GM12878 (cell line): ENCODE results near the gene N4BP3. TPM values are rescaled to one million over a fixed set of nuclear protein-coding genes. Genes with fewer than 3 reads are reported as not detected.
A peak's percentile ranks its signal among the peaks of the same experiment; 100 is the strongest.

ENCODE experiments used
- ATAC-seq: fragments of 200-7000 bp; cut with Tn5 transposase; 3 replicates; pipeline ENCODE4 v1.9.1; 2020; ENCODE audit warnings: mild to moderate bottlenecking, moderate library complexity
- BruUV-seq: library from RNA; stranded (reverse); fragments of 400-500 nt; replicated peaks from 2 replicates; lab custom pipeline; 2021; lab: Mats Ljungman, UMichigan
- CTCF ChIA-PET: fragments of 300-600 bp; sonication (Branson Sonifier 250); formaldehyde crosslinking; extraction: SDS; loops from one replicate; lab custom pipeline; 2021; ENCODE audit warnings: inconsistent platforms; lab: Yijun Ruan, JAX
- POLR2A ChIA-PET: fragments of 350-600 bp; formaldehyde crosslinking; extraction: SDS; loops from one replicate; lab custom pipeline; 2021; ENCODE audit warnings: inconsistent platforms; lab: Charles Lee
- RAD21 ChIA-PET: fragments of 300-600 bp; sonication (Branson Sonifier 250); formaldehyde crosslinking; loops from one replicate; lab custom pipeline; 2023; ENCODE audit warnings: antibody characterized with exemption; ENCODE audit not compliant: unreplicated experiment; lab: Charles Lee
- SMC1A ChIA-PET: fragments of 300-600 bp; sonication (Branson Sonifier 250); formaldehyde crosslinking; loops from one replicate; lab custom pipeline; 2023; ENCODE audit not compliant: unreplicated experiment, uncharacterized antibody; lab: Charles Lee
- DNase-seq: peaks from one replicate; pipeline ENCODE4 v3.0.0-alpha.2; 2011; ENCODE audit warnings: low read depth, low spot score
- FAIRE-seq: peaks from 3 replicates; lab custom pipeline; 2011; peaks lifted over from hg19 to GRCh38; lab: Jason Lieb, UNC
- H2AFZ ChIP-seq: 2 replicates; pipeline ENCODE4 v1.6.0; 2011; ENCODE audit warnings: low read depth, low read length, control low read depth; ENCODE audit not compliant: control insufficient read depth
- H3K27ac ChIP-seq: 2 replicates; pipeline ENCODE4 v1.5.1; 2011; ENCODE audit warnings: control low read depth; ENCODE audit not compliant: control insufficient read depth, insufficient read depth
- H3K27me3 ChIP-seq, 2 experiments: replicated peaks in 1 of 2; 2 replicates each; pipeline versions ENCODE4 v1.6.0 to v1.6.1; 2011; ENCODE audit warnings: low read length in 1 of 2; ENCODE audit not compliant: control insufficient read depth in 2 of 2, insufficient read depth in 2 of 2
- H3K36me3 ChIP-seq, 2 experiments: 2 replicates each; pipeline ENCODE4 v1.5.1; 2011; ENCODE audit warnings: low read length in 1 of 2; ENCODE audit not compliant: control insufficient read depth in 2 of 2, insufficient read depth in 2 of 2
- H3K4me1 ChIP-seq: 2 replicates; pipeline ENCODE4 v1.6.1; 2011; ENCODE audit warnings: mild to moderate bottlenecking, low read length, moderate library complexity, mixed read lengths; ENCODE audit not compliant: control insufficient read depth, insufficient read depth
- H3K4me2 ChIP-seq: 2 replicates; pipeline ENCODE4 v1.6.0; 2011; ENCODE audit warnings: control low read depth; ENCODE audit not compliant: control insufficient read depth, insufficient read depth
- H3K4me3 ChIP-seq: fragments of 200-600 bp; sonication (generic); 2 replicates; pipeline ENCODE4 v1.5.1; 2016
- H3K79me2 ChIP-seq: 2 replicates; pipeline ENCODE4 v1.6.0; 2011; ENCODE audit warnings: low read length; ENCODE audit not compliant: control insufficient read depth, insufficient read depth
- H3K9ac ChIP-seq: 2 replicates; pipeline ENCODE4 v1.8.0; 2011; ENCODE audit warnings: low read length, control low read depth, mixed read lengths; ENCODE audit not compliant: control insufficient read depth, insufficient read depth
- H3K9me3 ChIP-seq: replicated peaks from 3 replicates; pipeline ENCODE4 v1.5.1; 2011; ENCODE audit warnings: mild to moderate bottlenecking, low read length; ENCODE audit not compliant: control insufficient read depth, insufficient read depth
- H4K20me1 ChIP-seq: 2 replicates; pipeline ENCODE4 v1.6.0; 2011; ENCODE audit not compliant: control insufficient read depth, insufficient read depth
- GABPA ChIP-seq: IDR thresholded peaks from 2 replicates; pipeline ENCODE4 v1.6.1; 2014; ENCODE audit warnings: antibody characterized with exemption, low read depth, mild to moderate bottlenecking, inconsistent platforms
- IKZF2 ChIP-seq, 2 experiments: fragments of 450-650 bp; IDR thresholded peaks; 2 replicates each; pipeline ENCODE4 v1.6.1; 2017; ENCODE audit warnings: mild to moderate bottlenecking in 2 of 2, moderate library complexity in 2 of 2
- POU2F2 ChIP-seq: IDR thresholded peaks from 3 replicates; pipeline ENCODE4 v1.6.1; 2011; ENCODE audit warnings: low read depth, mild to moderate bottlenecking, low read length, borderline replicate concordance
- RB1 ChIP-seq: fragments of 450-650 bp; formaldehyde crosslinking; IDR thresholded peaks from 2 replicates; pipeline ENCODE4 v1.6.1; 2017; ENCODE audit warnings: mild to moderate bottlenecking, borderline replicate concordance
- SUPT20H ChIP-seq: IDR thresholded peaks from 2 replicates; pipeline ENCODE4 v1.6.1; 2011; ENCODE audit warnings: low read depth, mild to moderate bottlenecking, low read length, moderate library complexity, borderline replicate concordance; ENCODE audit not compliant: control insufficient read depth
- ZBED1 ChIP-seq: IDR thresholded peaks from 2 replicates; pipeline ENCODE4 v1.6.1; 2016; ENCODE audit warnings: borderline replicate concordance
- WGBS: methylation state at CpG from one replicate; pipeline ENCODE4 v1.1.6; 2016; ENCODE audit warnings: low lambda C conversion rate; ENCODE audit not compliant: insufficient replicate concordance, insufficient coverage; ENCODE audit errors: missing lambda C conversion rate; 5-methylcytosine and 5-hydroxymethylcytosine counted together
- in situ Hi-C: fragments of 300-500 bp; cut with MboI; formaldehyde crosslinking; loops from 9 replicates; pipeline ENCODE4 v1.14.3; 2018; ENCODE audit warnings: mixed read lengths
- intact Hi-C: fragments of 100-400 bp; cut with micrococcal nuclease; formaldehyde crosslinking; loops from one replicate; pipeline ENCODE4 v1.14.2; 2022; ENCODE audit not compliant: unreplicated experiment
- polyA plus RNA-seq, 11 experiments: library from polyadenylated mRNA; depleted of rRNA in 4 of 11; unstranded in 6 of 11; stranded (reverse) in 5 of 11; fragments of >200 nt; fragmentation: Nextera tagmentation in 4 of 11; fragmentation: Illumina TruSeq in 1 of 11; extraction: Ambion mirVana in 4 of 11; extraction: Trizol in 1 of 11; gene quantifications; 1 replicate in 1 of 11; 2 replicates in 10 of 11; pipeline versions ENCODE4 v1.2.1 to v1.2.3, GENCODE V29; 2011 to 2016; ENCODE audit warnings: inconsistent platforms in 2 of 11, missing spikeins in 2 of 11, low read depth in 1 of 11
- total RNA-seq, 4 experiments: library from RNA; depleted of rRNA in 3 of 4; stranded (reverse); fragments of >200 nt in 3 of 4; fragmentation: Illumina TruSeq in 1 of 4; extraction: Trizol in 1 of 4; gene quantifications; 2 replicates each; pipeline versions ENCODE4 v1.2.1 to v1.2.3, GENCODE V29; 2013 to 2021
- TF ChIP-seq, protein P1 (sequence below): fragments of 450-650 bp; formaldehyde crosslinking; IDR thresholded peaks from 2 replicates; pipeline ENCODE4 v1.4.0; 2020; ENCODE audit warnings: mild to moderate bottlenecking, moderate library complexity
- TF ChIP-seq, protein P2 (sequence below): fragments of 450-650 bp; IDR thresholded peaks from 2 replicates; pipeline ENCODE4 v1.6.1; 2018; ENCODE audit warnings: borderline replicate concordance, mild to moderate bottlenecking; ENCODE audit not compliant: partially characterized antibody
- TF ChIP-seq, protein P3 (sequence below): fragments of 450-650 bp; IDR thresholded peaks from 2 replicates; pipeline ENCODE4 v1.6.1; 2017; ENCODE audit warnings: low read depth, mild to moderate bottlenecking, moderate library complexity

N4BP3 gene
- total and polyA plus RNA-seq, 10 of the 15 experiments (the other 5 are each of a cell fraction or from before 2014, with no cell fraction given): 0.06 to 13.0 (median 4.3) TPM

DNA sequence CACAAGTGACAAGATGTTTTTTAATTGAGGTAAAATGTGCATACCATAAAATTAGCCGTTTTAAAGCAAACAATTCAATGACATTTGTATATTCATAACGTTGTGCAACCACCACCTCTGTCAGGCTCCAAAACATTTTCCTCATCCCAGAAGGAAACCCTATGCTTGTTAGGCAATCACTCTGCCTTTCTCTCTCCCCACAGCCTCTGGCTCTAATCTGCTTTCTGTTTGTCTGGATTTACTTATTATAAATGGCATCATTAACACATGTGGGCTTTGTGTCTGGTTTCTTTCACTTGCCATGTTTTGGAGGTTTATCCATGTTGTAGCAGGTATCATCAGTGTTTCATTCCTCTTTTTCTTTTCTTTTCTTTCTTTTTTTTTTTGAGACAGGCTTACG is 1.4 kb upstream of the N4BP3 start (continued):
- TF ChIP-seq, protein P1, sequence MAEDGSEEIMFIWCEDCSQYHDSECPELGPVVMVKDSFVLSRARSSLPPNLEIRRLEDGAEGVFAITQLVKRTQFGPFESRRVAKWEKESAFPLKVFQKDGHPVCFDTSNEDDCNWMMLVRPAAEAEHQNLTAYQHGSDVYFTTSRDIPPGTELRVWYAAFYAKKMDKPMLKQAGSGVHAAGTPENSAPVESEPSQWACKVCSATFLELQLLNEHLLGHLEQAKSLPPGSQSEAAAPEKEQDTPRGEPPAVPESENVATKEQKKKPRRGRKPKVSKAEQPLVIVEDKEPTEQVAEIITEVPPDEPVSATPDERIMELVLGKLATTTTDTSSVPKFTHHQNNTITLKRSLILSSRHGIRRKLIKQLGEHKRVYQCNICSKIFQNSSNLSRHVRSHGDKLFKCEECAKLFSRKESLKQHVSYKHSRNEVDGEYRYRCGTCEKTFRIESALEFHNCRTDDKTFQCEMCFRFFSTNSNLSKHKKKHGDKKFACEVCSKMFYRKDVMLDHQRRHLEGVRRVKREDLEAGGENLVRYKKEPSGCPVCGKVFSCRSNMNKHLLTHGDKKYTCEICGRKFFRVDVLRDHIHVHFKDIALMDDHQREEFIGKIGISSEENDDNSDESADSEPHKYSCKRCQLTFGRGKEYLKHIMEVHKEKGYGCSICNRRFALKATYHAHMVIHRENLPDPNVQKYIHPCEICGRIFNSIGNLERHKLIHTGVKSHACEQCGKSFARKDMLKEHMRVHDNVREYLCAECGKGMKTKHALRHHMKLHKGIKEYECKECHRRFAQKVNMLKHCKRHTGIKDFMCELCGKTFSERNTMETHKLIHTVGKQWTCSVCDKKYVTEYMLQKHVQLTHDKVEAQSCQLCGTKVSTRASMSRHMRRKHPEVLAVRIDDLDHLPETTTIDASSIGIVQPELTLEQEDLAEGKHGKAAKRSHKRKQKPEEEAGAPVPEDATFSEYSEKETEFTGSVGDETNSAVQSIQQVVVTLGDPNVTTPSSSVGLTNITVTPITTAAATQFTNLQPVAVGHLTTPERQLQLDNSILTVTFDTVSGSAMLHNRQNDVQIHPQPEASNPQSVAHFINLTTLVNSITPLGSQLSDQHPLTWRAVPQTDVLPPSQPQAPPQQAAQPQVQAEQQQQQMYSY (CRISPR knock-in tag): no peak
- TF ChIP-seq GABPA (no peak), ZBED1 (no peak)

DNA sequence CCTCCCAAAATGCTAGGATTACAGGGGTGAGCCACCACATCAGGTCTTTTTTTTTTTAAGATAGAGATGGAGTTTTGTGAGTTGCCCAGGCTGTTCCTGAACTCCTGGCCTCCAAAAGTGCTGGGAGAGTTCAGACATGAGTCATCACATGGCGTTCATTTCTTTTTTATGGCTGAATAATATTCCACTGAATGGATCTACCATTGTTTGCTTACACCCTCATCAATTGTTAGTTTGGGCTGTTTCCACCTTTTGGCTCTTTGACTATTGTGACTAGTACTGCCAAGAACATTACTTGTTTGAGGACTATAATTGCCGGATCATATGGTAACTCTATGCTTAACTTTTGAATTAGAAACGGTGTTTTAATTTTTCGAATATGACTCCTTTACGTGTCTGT is 787 bp upstream of the N4BP3 start:
- no peak for FAIRE-seq
- intact Hi-C loops: loop anchor here (5.0 to 10.0 kb wide), 2 partner anchors 35 to 1578 kb away; partner anchors contain the start of gene RNF44

More for the DNA sequence above, 787 bp upstream of the N4BP3 start:
- Histone ChIP-seq H4K20me1 (no peaks in the 10 kb centered on the region), H3K79me2 (peaks cover 39% of the 10 kb centered on the region), H2AFZ (peak overlapping the region; percentile 78; the same call in 1 of the 2 replicates), H3K4me3 (peak overlapping the region; percentile 88; the same call in 1 of the 2 replicates), H3K9ac (no peak overlapping the region), H3K27me3 (no peaks in the 10 kb centered on the region), H3K36me3 (no peaks in the 10 kb centered on the region), H3K9me3 (no peaks in the 10 kb centered on the region), H3K4me1 (peaks cover 23% of the 10 kb centered on the region), H3K27ac (no peak overlapping the region), H3K4me2 (peak overlapping the region; percentile 84)
- DNase-seq (no peak), ATAC-seq (no peak)
- no peak for TF ChIP-seq IKZF2 (IDR thresholded peaks at IDR 0.05)
- TF ChIP-seq RB1: 0 out of 2 replicates have a peak, but pooled peaks have one; percentile 15
- TF ChIP-seq, protein P2, sequence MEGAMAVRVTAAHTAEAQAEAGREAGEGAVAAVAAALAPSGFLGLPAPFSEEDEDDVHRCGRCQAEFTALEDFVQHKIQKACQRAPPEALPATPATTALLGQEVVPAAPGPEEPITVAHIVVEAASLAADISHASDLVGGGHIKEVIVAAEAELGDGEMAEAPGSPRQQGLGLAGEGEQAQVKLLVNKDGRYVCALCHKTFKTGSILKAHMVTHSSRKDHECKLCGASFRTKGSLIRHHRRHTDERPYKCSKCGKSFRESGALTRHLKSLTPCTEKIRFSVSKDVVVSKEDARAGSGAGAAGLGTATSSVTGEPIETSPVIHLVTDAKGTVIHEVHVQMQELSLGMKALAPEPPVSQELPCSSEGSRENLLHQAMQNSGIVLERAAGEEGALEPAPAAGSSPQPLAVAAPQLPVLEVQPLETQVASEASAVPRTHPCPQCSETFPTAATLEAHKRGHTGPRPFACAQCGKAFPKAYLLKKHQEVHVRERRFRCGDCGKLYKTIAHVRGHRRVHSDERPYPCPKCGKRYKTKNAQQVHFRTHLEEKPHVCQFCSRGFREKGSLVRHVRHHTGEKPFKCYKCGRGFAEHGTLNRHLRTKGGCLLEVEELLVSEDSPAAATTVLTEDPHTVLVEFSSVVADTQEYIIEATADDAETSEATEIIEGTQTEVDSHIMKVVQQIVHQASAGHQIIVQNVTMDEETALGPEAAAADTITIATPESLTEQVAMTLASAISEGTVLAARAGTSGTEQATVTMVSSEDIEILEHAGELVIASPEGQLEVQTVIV: no peak
- no peak for TF ChIP-seq POU2F2
- TF ChIP-seq, protein P3, sequence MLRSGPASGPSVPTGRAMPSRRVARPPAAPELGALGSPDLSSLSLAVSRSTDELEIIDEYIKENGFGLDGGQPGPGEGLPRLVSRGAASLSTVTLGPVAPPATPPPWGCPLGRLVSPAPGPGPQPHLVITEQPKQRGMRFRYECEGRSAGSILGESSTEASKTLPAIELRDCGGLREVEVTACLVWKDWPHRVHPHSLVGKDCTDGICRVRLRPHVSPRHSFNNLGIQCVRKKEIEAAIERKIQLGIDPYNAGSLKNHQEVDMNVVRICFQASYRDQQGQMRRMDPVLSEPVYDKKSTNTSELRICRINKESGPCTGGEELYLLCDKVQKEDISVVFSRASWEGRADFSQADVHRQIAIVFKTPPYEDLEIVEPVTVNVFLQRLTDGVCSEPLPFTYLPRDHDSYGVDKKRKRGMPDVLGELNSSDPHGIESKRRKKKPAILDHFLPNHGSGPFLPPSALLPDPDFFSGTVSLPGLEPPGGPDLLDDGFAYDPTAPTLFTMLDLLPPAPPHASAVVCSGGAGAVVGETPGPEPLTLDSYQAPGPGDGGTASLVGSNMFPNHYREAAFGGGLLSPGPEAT: no peak
- no peak for TF ChIP-seq SUPT20H
- RAD21 ChIA-PET: no interaction called here
- POLR2A ChIA-PET: no interaction called here
- CTCF ChIA-PET: interaction anchor here (0.7 kb wide), 1 partner anchor 8 kb away, joined by 3 read pairs; no protein-coding TSS in a partner anchor
- no TSS peak for BruUV-seq
- SMC1A ChIA-PET: no interaction called here
- in situ Hi-C loops: loop anchor here (10.0 kb wide), 1 partner anchor 1442 kb away; the partner anchor contains the start of gene RUFY1
- 77% methylated on average over 5 of the region's 5 CpGs for WGBS
